GM21447 (cell line): ENCODE measurements around the gene ZKSCAN4.

Experiments used
- ATAC-seq: cut with Tn5 transposase; IDR thresholded peaks from one replicate; pipeline ENCODE4 v1.9.1; 2021; ENCODE audit not compliant: unreplicated experiment

The ZKSCAN4 gene

DNA sequence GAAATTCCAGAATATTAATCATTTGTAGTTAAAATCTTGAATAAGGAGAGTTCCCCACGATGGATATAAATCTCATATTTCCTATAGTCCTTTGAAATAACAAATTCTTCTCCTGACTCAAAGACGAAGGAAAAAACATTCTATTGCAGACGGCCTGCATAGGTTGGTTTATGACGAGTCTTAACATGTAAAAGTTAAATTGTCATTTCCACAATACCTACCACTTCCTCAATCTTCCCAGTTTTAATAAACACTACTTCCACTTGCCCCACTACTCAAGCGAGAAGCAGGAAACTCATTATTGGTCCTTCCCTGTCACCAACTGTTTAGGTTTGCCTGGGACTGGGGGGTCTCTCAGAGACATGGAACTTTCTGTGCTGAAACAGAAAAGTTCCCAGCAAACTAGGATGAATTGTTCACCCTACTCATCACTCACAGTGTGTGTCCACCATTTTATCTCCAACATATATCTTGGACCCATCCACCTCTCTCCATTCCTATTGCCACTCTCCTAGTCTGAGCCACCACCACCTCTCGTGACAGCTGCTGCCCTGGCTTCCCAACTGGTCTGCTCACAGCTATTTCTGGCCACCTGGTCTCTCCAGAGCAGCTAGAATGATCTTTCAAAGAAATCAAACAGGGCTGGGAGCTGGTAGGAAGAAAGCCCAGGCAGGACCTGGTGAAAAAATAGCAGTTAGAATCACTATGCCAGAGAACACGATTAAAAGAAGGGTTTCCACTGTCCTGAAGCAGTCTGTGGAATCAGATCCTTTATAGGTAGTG is 42.1 kb downstream of the ZKSCAN4 start:
- ATAC-seq, result no peak

DNA sequence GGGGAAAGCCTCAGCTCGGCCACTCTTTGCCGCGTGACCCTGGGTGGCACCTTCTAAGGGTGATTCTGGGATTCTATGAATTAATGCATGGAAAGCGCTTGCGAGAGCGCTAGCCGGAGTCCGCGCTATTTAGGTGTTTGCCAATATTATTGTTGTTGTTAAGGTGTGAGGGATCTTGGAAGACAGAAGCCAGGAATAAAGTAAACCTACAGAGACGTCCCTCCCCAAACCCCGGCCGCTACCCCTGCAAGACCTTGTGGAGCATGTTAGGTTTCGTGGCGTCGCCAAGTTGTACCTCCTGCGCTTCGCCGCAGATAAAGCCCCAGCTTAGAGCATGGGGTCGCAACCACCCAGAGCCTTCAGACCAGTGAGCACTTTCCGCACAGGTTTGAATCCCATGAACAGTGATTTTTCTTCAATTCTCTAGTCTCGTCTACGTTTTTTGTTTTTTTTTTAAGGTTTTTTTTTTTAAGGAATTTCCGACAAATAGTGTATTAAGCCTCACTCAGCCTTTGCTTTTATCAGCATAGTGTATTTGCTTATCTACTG is 43.9 kb downstream of the ZKSCAN4 start:
- no peak for ATAC-seq

DNA sequence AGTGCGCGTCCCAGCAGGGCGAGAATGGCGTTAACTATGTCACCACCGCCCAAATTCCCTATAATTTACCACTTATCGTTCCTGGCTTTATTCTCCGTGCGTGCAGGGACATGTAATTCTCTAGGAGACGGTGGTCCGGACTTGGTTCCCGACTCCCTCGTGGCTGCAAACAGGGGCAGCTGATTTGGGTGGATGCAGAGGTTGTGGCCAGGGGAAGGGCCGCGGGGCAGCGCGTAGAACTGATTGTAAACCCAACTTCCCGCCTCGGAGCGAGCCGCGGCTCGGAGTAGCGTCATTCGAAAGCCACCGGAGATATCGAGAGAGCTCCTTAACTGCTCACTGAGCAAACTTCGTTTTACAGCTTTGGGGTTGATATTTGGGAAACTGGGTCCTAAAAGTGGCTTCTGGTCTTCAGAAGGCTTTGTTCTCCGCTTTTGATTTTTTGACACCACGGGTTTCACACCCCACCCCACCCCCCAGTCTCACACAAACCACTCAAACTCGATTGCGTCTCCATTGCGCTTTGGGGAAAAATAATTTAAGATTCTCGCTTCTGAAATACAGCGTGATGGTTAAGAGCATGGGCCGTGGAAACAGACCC is 44.5 kb downstream of the ZKSCAN4 start:
- ATAC-seq, result no peak

DNA sequence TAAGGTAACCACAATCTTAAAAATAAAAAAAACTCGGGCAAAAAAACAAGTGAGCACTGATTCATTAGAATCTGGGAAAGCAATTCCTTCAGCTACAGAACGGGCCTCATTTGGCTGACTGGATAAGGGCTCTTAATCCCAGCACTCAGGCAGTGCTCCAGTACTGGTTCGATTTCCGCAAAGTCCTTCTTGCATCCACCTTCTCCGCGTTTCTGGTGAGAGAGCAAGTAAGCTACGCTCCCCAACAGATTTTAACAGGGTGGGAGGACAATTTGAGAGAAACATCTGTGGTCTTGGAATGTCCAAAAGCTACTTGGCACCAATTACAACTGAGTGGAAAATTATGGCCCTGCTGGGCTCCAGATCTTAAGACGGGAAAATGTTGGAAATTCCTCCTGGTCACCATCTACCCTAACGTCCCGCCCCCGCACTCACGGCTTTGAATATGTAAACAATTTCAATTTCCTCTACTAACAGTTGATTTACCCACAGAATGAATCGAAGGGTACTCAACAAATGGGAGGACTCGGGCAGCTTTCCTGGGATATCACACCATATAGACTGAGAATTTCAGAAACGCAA is 45.0 kb downstream of the ZKSCAN4 start:
- ATAC-seq, result no peak

DNA sequence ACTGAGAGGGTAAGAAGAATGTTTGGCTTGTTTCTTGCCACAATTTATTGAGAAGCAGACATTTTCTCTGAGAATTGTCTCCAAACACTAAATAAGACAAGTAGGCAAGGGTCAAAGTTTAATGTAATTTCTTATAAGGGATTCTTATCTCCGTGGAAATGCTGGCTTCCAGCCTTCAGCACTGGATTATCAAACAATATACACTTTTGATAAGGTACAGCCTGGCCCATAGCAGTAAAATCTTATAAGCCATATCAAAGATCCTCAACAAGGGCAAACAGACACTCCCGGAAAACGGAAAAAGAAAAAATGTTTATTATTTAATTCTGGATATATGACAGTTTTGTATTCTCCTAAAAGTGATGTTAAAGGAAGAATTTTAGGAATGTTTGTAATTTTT is 45.5 kb downstream of the ZKSCAN4 start:
- no peak for ATAC-seq

DNA sequence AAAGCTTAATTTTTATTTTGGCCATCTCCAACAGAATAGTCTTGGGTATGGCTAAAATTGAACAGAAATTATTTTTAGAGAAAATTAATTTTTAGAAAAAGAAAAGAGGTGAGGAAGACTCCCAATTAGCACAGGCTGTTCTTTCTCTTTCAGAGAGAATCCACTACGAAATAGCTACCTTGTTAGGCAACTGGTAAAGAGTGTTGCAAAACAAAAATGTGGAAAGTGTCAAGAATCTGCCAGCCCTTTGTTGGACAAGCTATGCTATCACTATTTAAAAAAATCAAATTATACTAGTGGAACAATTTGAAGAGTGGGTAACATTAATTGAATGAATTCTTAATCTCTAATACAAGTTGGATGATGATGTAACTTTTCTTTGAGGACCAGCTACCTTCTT is 46.2 kb downstream of the ZKSCAN4 start:
- ATAC-seq, result no peak

DNA sequence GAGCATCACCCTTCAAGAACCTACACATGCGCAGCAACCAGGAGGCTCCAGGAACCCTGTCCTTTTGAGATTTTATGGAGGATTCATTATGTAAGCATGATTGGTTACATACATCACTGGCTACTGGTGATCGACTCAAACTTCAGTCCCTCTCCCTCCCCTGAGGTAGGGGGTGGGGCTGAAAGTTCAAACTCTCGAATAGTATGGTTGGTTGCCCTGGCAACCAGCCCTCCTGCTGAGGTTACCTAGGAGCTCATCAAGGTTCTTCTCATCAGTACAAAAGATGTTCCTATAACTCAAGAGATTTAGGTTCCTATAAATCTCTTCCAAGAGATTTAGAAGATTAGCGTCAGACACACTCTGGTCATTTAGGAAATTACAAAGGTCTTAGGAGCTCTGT is 48.9 kb downstream of the ZKSCAN4 start:
- no peak for ATAC-seq

DNA sequence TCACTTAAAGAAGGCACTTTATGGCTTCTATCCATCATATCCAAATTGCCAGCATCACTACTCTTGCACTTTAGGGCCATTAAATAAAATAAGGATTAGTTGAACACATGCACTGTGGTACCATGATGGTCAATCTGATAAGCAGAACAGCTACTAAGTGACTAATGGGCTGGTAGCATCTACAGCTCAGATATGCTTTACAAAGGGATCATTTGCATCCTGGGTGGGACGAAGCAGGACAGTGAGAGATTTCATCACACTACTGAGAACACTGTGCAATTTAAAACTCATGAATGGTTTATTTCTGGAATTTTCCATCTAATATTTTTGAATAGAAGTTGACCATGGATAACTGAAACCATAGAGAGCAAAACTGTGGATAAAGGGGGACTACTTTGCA is 52.0 kb downstream of the ZKSCAN4 start:
- ATAC-seq, result no peak
